Loucy (cell line): ENCODE results near the gene MTMR10.

ENCODE experiments used
- H2AFZ ChIP-seq: fragments of 200-600 bp; sonication (generic); 2 replicates; pipeline ENCODE4 v1.6.0; 2016; ENCODE audit warnings: antibody characterized with exemption, mild to moderate bottlenecking, low read length, moderate library complexity
- H3F3A ChIP-seq: fragments of 200-600 bp; 2 replicates; pipeline ENCODE4 v1.6.0; 2016; ENCODE audit warnings: antibody characterized with exemption, low read depth, mild to moderate bottlenecking
- H3K27me3 ChIP-seq: fragments of 200-600 bp; sonication (generic); 2 replicates; pipeline ENCODE4 v1.6.1; 2014; ENCODE audit warnings: low read length, mild to moderate bottlenecking; ENCODE audit not compliant: insufficient read depth, poor library complexity, severe bottlenecking
- H3K36me3 ChIP-seq: fragments of 200-600 bp; sonication (generic); 2 replicates; pipeline ENCODE4 v1.6.1; 2016; ENCODE audit warnings: low read length; ENCODE audit not compliant: insufficient read depth
- H3K4me1 ChIP-seq: fragments of 200-600 bp; sonication (generic); 2 replicates; pipeline ENCODE4 v1.5.1; 2014; ENCODE audit warnings: low read length, mild to moderate bottlenecking; ENCODE audit not compliant: insufficient read depth, poor library complexity, severe bottlenecking
- H3K4me2 ChIP-seq: fragments of 200-600 bp; sonication (generic); 2 replicates; pipeline ENCODE4 v1.6.0; 2014; ENCODE audit warnings: antibody characterized with exemption, low read length, low read depth, mild to moderate bottlenecking; ENCODE audit not compliant: poor library complexity, severe bottlenecking
- H3K4me3 ChIP-seq: fragments of 200-600 bp; sonication (generic); 2 replicates; pipeline ENCODE4 v1.5.1; 2014; ENCODE audit warnings: low read length, mild to moderate bottlenecking, mixed read lengths; ENCODE audit not compliant: poor library complexity, severe bottlenecking
- H3K79me2 ChIP-seq: fragments of 200-600 bp; sonication (generic); 2 replicates; pipeline ENCODE4 v1.6.1; 2014; ENCODE audit warnings: low read length; ENCODE audit not compliant: insufficient read depth
- H3K9ac ChIP-seq: fragments of 200-600 bp; sonication (generic); 2 replicates; pipeline ENCODE4 v1.6.0; 2014; ENCODE audit warnings: mild to moderate bottlenecking, low read depth, low read length, moderate library complexity; ENCODE audit not compliant: poor library complexity, severe bottlenecking
- H3K9me2 ChIP-seq: fragments of 200-600 bp; sonication (generic); replicated peaks from 2 replicates; pipeline ENCODE4 v1.6.1; 2016; ENCODE audit warnings: low read depth, low read length, mixed read lengths
- H3K9me3 ChIP-seq: fragments of 200-600 bp; sonication (generic); 2 replicates; pipeline ENCODE4 v1.6.1; 2014; ENCODE audit warnings: mild to moderate bottlenecking, antibody characterized with exemption, low read length, low read depth; ENCODE audit not compliant: insufficient read depth
- H4K20me1 ChIP-seq: fragments of 200-600 bp; sonication (generic); 2 replicates; pipeline ENCODE4 v1.6.0; 2014; ENCODE audit warnings: antibody characterized with exemption, low read length, mild to moderate bottlenecking; ENCODE audit not compliant: insufficient read depth, poor library complexity, severe bottlenecking
- CTCF ChIP-seq: fragments of 200-600 bp; sonication (generic); conservative IDR thresholded peaks from 2 replicates; pipeline ENCODE4 v1.5.1; 2014; ENCODE audit warnings: mild to moderate bottlenecking, antibody characterized with exemption, low read length
- EZH2phosphoT487 ChIP-seq: fragments of 200-600 bp; IDR thresholded peaks from 2 replicates; pipeline ENCODE4 v1.6.1; 2018; ENCODE audit warnings: antibody characterized with exemption, mild to moderate bottlenecking, moderate library complexity, borderline replicate concordance

Gene MTMR10

GRCh38 chr15:31004220-31004733 lies 12.8 kb upstream of the MTMR10 start:
- TF ChIP-seq CTCF (no peak), EZH2phosphoT487 (no peak)
- Histone ChIP-seq H3K9ac (peak overlapping the region; percentile 93), H3F3A (peaks cover 9% of the 10 kb centered on the region)

GRCh38 chr15:31001702-31002101 lies 10.3 kb upstream of the MTMR10 start:
- TF ChIP-seq EZH2phosphoT487 (no peak), CTCF (no peak)
- no peaks in the 10 kb centered on the region for H4K20me1 ChIP-seq
- no peaks in the 10 kb centered on the region for H3K27me3 ChIP-seq
- no peaks in the 10 kb centered on the region for H3K79me2 ChIP-seq
- no peak overlapping the region for H3K4me2 ChIP-seq
- peaks cover 9% of the 10 kb centered on the region for H3F3A ChIP-seq
- H2AFZ ChIP-seq: no peak overlapping the region
- H3K9ac ChIP-seq: no peak overlapping the region
- H3K9me3 ChIP-seq: no peaks in the 10 kb centered on the region
- no peaks in the 10 kb centered on the region for H3K9me2 ChIP-seq
- no peaks in the 10 kb centered on the region for H3K36me3 ChIP-seq
- H3K4me1 ChIP-seq: peaks cover 56% of the 10 kb centered on the region
- no peak overlapping the region for H3K4me3 ChIP-seq

More at GRCh38 chr15:31004220-31004733, 12.8 kb upstream of the MTMR10 start:
- peak overlapping the region; percentile 73 for H3K4me3 ChIP-seq
- no peaks in the 10 kb centered on the region for H3K27me3 ChIP-seq
- no peaks in the 10 kb centered on the region for H3K79me2 ChIP-seq
- H4K20me1 ChIP-seq: no peaks in the 10 kb centered on the region
- H2AFZ ChIP-seq: peak overlapping the region; percentile 68; the same call in 1 of the 2 replicates
- H3K4me1 ChIP-seq: peaks cover 73% of the 10 kb centered on the region
- H3K4me2 ChIP-seq: peak overlapping the region; percentile 83
- no peaks in the 10 kb centered on the region for H3K9me2 ChIP-seq
- H3K36me3 ChIP-seq: no peaks in the 10 kb centered on the region
- H3K9me3 ChIP-seq: no peaks in the 10 kb centered on the region

GRCh38 chr15:30999729-31000128 lies 8.3 kb upstream of the MTMR10 start:
- Histone ChIP-seq H3F3A (peaks cover 5% of the 10 kb centered on the region; the same call in 1 of the 2 replicates), H3K4me1 (peaks cover 44% of the 10 kb centered on the region), H4K20me1 (no peaks in the 10 kb centered on the region), H3K36me3 (no peaks in the 10 kb centered on the region), H3K4me2 (no peak overlapping the region), H3K27me3 (no peaks in the 10 kb centered on the region), H3K4me3 (no peak overlapping the region), H2AFZ (no peak overlapping the region), H3K79me2 (no peaks in the 10 kb centered on the region), H3K9ac (no peak overlapping the region), H3K9me3 (no peaks in the 10 kb centered on the region), H3K9me2 (no peaks in the 10 kb centered on the region)
- TF ChIP-seq EZH2phosphoT487: no peak
- no peak for TF ChIP-seq CTCF
